Heart left ventricle (tissue), 16 donors: ENCODE measurements around the gene RBM5. TPM values are rescaled to one million over a fixed set of nuclear protein-coding genes. Genes with fewer than 3 reads are reported as not detected.
A peak's percentile ranks its signal among the peaks of the same experiment; 100 is the strongest.

ENCODE experiments used
- ATAC-seq, 4 donors: fragments of 200-7000 bp; cut with Tn5 transposase; one replicate each; pipeline ENCODE4 v1.9.1; 2020 to 2022; ENCODE audit warnings: moderate library complexity in 4 of 4, mild to moderate bottlenecking in 3 of 4, moderate number of reproducible peaks in 1 of 4
- DNase-seq, 5 donors: peaks; one replicate each; pipeline ENCODE4 v3.0.0-alpha.2; 2020
- H3K27ac ChIP-seq, 12 donors: fragments of 200-600 bp; sonication (generic) in 4 of 12; one replicate each; pipeline versions ENCODE4 v1.5.0 to v1.8.0; 2016 to 2022; ENCODE audit warnings: mild to moderate bottlenecking in 2 of 12
- H3K27me3 ChIP-seq, 9 donors: fragments of 200-600 bp; sonication (generic) in 2 of 9; one replicate each; pipeline versions ENCODE4 v1.5.1 to v1.8.0; 2016 to 2022; ENCODE audit warnings: mild to moderate bottlenecking in 3 of 9
- H3K36me3 ChIP-seq, 9 donors: fragments of 200-600 bp; sonication (generic) in 2 of 9; one replicate each; pipeline versions ENCODE4 v1.5.0 to v1.8.0; 2018 to 2022; ENCODE audit warnings: mild to moderate bottlenecking in 2 of 9
- H3K4me1 ChIP-seq, 12 donors: fragments of 200-600 bp; sonication (generic) in 4 of 12; one replicate each; pipeline versions ENCODE4 v1.5.0 to v1.8.0; 2016 to 2022; ENCODE audit warnings: mild to moderate bottlenecking in 3 of 12
- H3K4me3 ChIP-seq, 12 donors: fragments of 200-600 bp; sonication (generic) in 4 of 12; one replicate each; pipeline versions ENCODE4 v1.5.0 to v1.8.0; 2017 to 2022; ENCODE audit warnings: mild to moderate bottlenecking in 9 of 12, moderate library complexity in 4 of 12
- H3K9me3 ChIP-seq, 12 donors: fragments of 200-600 bp; sonication (generic) in 4 of 12; one replicate each; pipeline versions ENCODE4 v1.5.0 to v1.8.0; 2016 to 2022; ENCODE audit warnings: mild to moderate bottlenecking in 1 of 12
- POLR2A ChIP-seq, 2 donors: fragments of 450-650 bp; IDR thresholded peaks; one replicate each; pipeline ENCODE4 v1.6.1; 2017; ENCODE audit warnings: antibody characterized with exemption in 2 of 2, mild to moderate bottlenecking in 2 of 2, moderate library complexity in 2 of 2
- WGBS, 4 donors: extraction: QIAGEN DNeasy Blood & Tissue Kit in 2 of 4; methylation state at CpG; one replicate each; pipeline versions ENCODE4 v1.1.5 to v1.1.7; 2013 to 2018; 5-methylcytosine and 5-hydroxymethylcytosine counted together
- intact Hi-C, 10 donors: fragments of 100-400 bp; cut with DNase I; formaldehyde crosslinking; loops; one replicate each; pipeline versions ENCODE4 v1.11.1 to v1.14.2; 2022
- polyA plus RNA-seq, 2 donors: library from polyadenylated mRNA; stranded (reverse); fragments of 200-250 nt; gene quantifications; one replicate each; pipeline ENCODE4 v1.2.3, GENCODE V29; 2013
- total RNA-seq, 9 donors: library from RNA; depleted of rRNA in 2 of 9; stranded (reverse); fragments of >200 nt in 2 of 9; fragmentation: NEBNext Ultra II Directional in 3 of 9; extraction: Animal tissue kit (Norgen Biotek cat#: 25700) in 3 of 9; gene quantifications; one replicate each; pipeline versions ENCODE4 v1.1.0 to v1.2.4, GENCODE V29; 2016 to 2023
- TF ChIP-seq, protein P1 (sequence below), 12 donors: fragments of 200-600 bp; sonication (generic) in 4 of 12; IDR thresholded peaks; one replicate each; pipeline versions ENCODE4 v1.5.0 to v1.8.0; 2018 to 2022; ENCODE audit warnings: antibody characterized with exemption in 12 of 12, mild to moderate bottlenecking in 5 of 12
- donor health status: ischemic (EF 13 %, LVEDD 7.1; RV severe dilation, severe dysfunction).
- donor health status: healthy with polysubstance abuse.
- donor health status: DM: no; HTN: yes; CAD: no.
- donor health status: DM: no; HTN: no; CAD: no.
- donor health status: ischemic (EF 25% LVEDD 6.9; RV normal size, moderate dysfunction).
- donor health status: ischemic (EF 25% LVEDD 5.7; RV mildly dilated, moderate dysfunction).
- donor health status: healthy.
- donor health status: DM: yes; HTN: yes; CAD: no.
- donor health status: ischemic (EF 35%, LVEDD 5.7; RV mildly dilated, moderate dysfunction).
- donor health status: nonischemic (EF 11% LVEDD 7.7; RV severe dilation, severe dysfunction).
- donor health status: DM: yes; HTN: yes; CAD: no.
- donor health status: PGD.
- donor health status: ischemic (EF 29% LVEDD 5.4; RV normal size, mild dysfunction).
- donor health status: nonischemic (EF 23%, LVEDD 6.1; RV moderate dilation, normal function).

Gene RBM5
- total and polyA plus RNA-seq, 11 donors, result 32.5 to 77.3 (median 52.2) TPM

DNA sequence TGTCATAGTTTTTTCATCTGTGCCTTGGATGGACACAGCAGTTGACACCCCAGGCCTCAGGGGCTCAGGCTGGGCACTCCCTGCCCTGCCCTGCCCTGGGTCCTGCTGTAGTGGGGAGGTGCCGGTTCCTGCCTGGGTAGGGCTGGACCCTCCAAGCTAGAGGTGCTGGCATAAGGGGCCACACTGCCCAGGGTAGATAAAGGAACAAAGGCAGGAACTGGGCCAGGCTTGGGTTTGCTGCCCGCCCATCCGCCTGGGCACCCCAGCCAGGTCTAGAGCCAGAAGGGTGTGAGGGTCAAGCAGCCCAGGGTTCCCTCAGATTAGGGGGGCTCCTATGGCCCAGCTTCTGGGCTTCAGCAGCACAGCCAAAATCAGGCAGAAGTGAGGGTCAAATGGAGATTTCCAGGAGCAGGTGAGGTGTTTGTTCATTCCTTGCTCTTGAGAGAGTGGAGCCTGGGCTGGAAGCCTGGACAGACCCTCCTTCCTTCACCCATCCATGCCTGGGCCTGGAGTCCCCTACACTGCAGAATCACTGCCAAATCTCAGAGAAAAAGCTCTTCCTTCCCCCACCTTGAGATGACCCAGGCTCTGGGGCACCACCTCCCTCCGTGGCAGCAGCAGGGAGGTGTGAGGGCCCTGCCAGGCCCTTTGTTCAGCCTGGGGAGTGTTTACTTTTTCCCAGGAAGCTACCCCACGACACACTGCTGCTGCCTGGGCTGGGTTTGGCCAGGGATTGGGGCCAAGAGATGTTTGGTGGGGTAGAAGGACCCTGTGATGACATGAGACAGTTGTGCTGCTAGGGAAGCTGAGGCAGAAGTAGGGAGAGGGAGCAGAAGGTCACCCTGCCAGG, 73.5 kb downstream of the RBM5 start:
- Histone ChIP-seq H3K27me3 (no peaks in the 10 kb centered on the region), H3K4me1 (peaks cover 20 to 98% (median 77%) of the 10 kb centered on the region in 12 donors), H3K27ac (peak overlapping the region; percentile 73 to 92 (median 86)), H3K9me3 (no peaks in the 10 kb centered on the region), H3K4me3 (no peak overlapping the region), H3K36me3 (no peaks in the 10 kb centered on the region)
- peak in 1 of 4 donors; percentile 7 for ATAC-seq
- TF ChIP-seq POLR2A (IDR thresholded peaks at IDR 0.05), result no peak
- TF ChIP-seq, protein P1, sequence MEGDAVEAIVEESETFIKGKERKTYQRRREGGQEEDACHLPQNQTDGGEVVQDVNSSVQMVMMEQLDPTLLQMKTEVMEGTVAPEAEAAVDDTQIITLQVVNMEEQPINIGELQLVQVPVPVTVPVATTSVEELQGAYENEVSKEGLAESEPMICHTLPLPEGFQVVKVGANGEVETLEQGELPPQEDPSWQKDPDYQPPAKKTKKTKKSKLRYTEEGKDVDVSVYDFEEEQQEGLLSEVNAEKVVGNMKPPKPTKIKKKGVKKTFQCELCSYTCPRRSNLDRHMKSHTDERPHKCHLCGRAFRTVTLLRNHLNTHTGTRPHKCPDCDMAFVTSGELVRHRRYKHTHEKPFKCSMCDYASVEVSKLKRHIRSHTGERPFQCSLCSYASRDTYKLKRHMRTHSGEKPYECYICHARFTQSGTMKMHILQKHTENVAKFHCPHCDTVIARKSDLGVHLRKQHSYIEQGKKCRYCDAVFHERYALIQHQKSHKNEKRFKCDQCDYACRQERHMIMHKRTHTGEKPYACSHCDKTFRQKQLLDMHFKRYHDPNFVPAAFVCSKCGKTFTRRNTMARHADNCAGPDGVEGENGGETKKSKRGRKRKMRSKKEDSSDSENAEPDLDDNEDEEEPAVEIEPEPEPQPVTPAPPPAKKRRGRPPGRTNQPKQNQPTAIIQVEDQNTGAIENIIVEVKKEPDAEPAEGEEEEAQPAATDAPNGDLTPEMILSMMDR (IDR thresholded peaks at IDR 0.05), result no peak
- WGBS, 4 donors, result 72 to 85% (median 81%) methylated on average over 3 to 5 of the region's 5 CpGs
- peak in 1 of 5 donors; percentile 49 for DNase-seq
- intact Hi-C loops, result no loop called here

DNA sequence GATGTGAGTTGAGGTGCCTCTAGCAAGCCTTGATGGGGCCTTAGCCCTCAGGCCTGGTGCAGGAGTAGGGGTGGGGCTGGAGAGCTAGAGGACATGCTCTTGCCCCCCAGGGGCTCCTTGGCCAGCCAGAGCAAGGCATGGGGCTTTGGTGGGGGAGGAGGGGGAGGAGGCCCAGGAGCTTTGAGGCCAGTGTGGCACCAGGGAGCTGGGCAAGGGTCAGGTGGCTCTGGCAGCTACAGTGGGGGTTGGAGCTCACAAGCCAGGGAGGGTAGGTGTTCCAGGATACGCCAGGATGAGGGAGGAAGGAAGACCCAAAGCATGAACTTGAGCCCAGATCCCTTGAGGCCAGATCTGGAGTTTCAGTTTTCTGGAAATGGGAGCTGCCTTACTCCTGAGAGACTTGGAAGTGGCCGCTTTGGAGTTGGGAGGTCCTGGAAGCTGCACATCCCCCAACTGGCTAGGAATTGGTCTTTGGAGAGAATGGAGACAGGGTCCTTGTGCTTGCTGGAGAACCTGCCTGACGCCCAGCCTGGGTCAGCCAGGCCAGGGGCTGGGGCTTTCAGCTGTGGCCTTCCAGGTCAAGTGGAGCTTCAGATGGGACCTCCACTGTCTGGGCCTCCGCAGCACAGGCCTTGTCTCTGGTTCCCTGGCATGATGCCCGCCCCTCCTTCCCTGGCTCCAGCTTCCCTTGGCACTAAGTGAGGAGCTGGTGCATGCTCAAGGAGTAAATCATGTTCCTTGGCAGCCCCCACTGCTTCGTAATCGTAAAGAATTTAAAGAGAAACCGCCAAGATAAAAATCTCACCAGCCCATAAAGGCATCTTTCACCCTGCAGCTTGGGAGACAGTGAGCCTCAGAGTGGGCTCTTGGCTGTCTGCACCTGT, 75.1 kb downstream of the RBM5 start:
- no peaks in the 10 kb centered on the region for H3K36me3 ChIP-seq
- intact Hi-C loops, result no loop called here
- H3K27ac ChIP-seq, result peak overlapping the region; percentile 34 to 92 (median 84)
- H3K4me1 ChIP-seq, result peaks cover 26 to 100% (median 89%) of the 10 kb centered on the region in 12 donors
- no peaks in the 10 kb centered on the region for H3K27me3 ChIP-seq
- ATAC-seq, result no peak
- peak in 3 of 5 donors; percentile 50 to 71 (median 61) for DNase-seq
- WGBS, 4 donors, result 47 to 67% (median 55%) methylated on average over 7 to 8 of the region's 8 CpGs
- H3K4me3 ChIP-seq, result no peak overlapping the region
- TF ChIP-seq, protein P1 (IDR thresholded peaks at IDR 0.05), result no peak
- no peak for TF ChIP-seq POLR2A (IDR thresholded peaks at IDR 0.05)
- no peaks in the 10 kb centered on the region for H3K9me3 ChIP-seq

DNA sequence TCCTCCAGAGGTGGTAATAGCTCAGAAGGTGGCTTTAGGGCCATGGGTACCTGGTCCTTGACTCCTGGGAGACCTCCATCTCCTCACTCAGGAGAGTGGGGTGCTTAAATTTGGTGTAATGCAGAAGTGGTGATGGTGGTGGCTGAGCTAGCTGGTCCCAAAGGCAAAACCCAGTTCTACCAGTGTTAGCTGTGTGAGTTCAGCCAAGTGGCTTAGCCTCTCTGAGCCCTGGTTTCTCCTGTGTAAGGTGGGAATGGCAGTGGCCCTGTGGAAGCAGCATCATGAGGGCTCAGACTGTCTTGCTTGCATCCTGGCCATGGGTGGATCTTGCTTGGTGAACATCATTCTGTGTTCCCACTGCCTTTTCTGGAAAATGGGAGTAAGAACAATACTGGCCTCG, 75.8 kb downstream of the RBM5 start:
- Histone ChIP-seq H3K27ac (peak overlapping the region; percentile 31 to 92 (median 84)), H3K36me3 (no peaks in the 10 kb centered on the region), H3K27me3 (no peaks in the 10 kb centered on the region), H3K4me1 (peaks cover 26 to 100% (median 91%) of the 10 kb centered on the region in 12 donors), H3K4me3 (no peak overlapping the region), H3K9me3 (no peaks in the 10 kb centered on the region)
- DNase-seq (no peak), ATAC-seq (no peak)
- WGBS, 4 donors, result 40 to 53% (median 47%) methylated on average over 1 of the region's 1 CpG
- intact Hi-C loops, result no loop called here
- no peak for TF ChIP-seq POLR2A (IDR thresholded peaks at IDR 0.05)
- TF ChIP-seq, protein P1 (IDR thresholded peaks at IDR 0.05), result no peak
